H9 (cell line): Measurements from ENCODE around the gene BBX. TPM values are rescaled to one million over a fixed set of nuclear protein-coding genes. Genes with fewer than 3 reads are reported as not detected.

Experiments used
- DNase-seq: peaks from one replicate; pipeline ENCODE4 v3.0.0-alpha.2; 2017
- H2AFZ ChIP-seq: one replicate; pipeline ENCODE4 v1.6.1; 2013; ENCODE audit warnings: mild to moderate bottlenecking, low read length, control low read depth, moderate library complexity
- H2AK5ac ChIP-seq: 2 replicates; pipeline ENCODE4 v1.6.1; 2013; ENCODE audit warnings: low read length, control low read depth, mixed read lengths; ENCODE audit not compliant: insufficient read length
- H2BK120ac ChIP-seq: one replicate; pipeline ENCODE4 v1.6.1; 2013; ENCODE audit warnings: low read depth, mild to moderate bottlenecking, low read length, control low read depth, inconsistent platforms; ENCODE audit not compliant: poor library complexity, severe bottlenecking
- H2BK12ac ChIP-seq: 2 replicates; pipeline ENCODE4 v1.6.1; 2013; ENCODE audit warnings: low read length, control low read depth, mixed read lengths, low read depth; ENCODE audit not compliant: insufficient read length
- H2BK15ac ChIP-seq: 2 replicates; pipeline ENCODE4 v1.6.1; 2013; ENCODE audit warnings: low read depth, low read length, control low read depth
- H2BK20ac ChIP-seq: one replicate; pipeline ENCODE4 v1.6.1; 2013; ENCODE audit warnings: low read depth, mild to moderate bottlenecking, low read length, control low read depth, inconsistent platforms; ENCODE audit not compliant: poor library complexity, severe bottlenecking
- H2BK5ac ChIP-seq: 2 replicates; pipeline ENCODE4 v1.6.1; 2013; ENCODE audit warnings: low read length, control low read depth, mixed read lengths; ENCODE audit not compliant: insufficient read length
- H3K14ac ChIP-seq: 2 replicates; pipeline ENCODE4 v1.6.1; 2013; ENCODE audit warnings: low read length, control low read depth; ENCODE audit not compliant: insufficient read depth
- H3K18ac ChIP-seq: 2 replicates; pipeline ENCODE4 v1.6.1; 2013; ENCODE audit warnings: low read depth, mild to moderate bottlenecking, mixed read lengths, low read length, control low read depth; ENCODE audit not compliant: insufficient read length
- H3K23ac ChIP-seq: 2 replicates; pipeline ENCODE4 v1.6.1; 2013; ENCODE audit warnings: low read length, control low read depth, mixed read lengths, low read depth; ENCODE audit not compliant: insufficient read length
- H3K23me2 ChIP-seq: 2 replicates; pipeline ENCODE4 v1.6.1; 2013; ENCODE audit warnings: low read depth, mild to moderate bottlenecking, mixed read lengths, low read length, control low read depth; ENCODE audit not compliant: insufficient read length, poor library complexity, severe bottlenecking
- H3K27ac ChIP-seq: 2 replicates; pipeline ENCODE4 v1.5.1; 2013; ENCODE audit warnings: low read length, control low read depth, mixed read lengths, low read depth; ENCODE audit not compliant: insufficient read length
- H3K27me3 ChIP-seq: 2 replicates; pipeline ENCODE4 v1.6.1; 2013; ENCODE audit warnings: low read length, control low read depth, inconsistent platforms; ENCODE audit not compliant: insufficient read depth
- H3K4ac ChIP-seq: 2 replicates; pipeline ENCODE4 v1.6.1; 2013; ENCODE audit warnings: low read depth, mild to moderate bottlenecking, control low read depth, inconsistent platforms, low read length, moderate library complexity
- H3K4me1 ChIP-seq: 2 replicates; pipeline ENCODE4 v1.6.1; 2013; ENCODE audit warnings: low read length, control low read depth, inconsistent platforms; ENCODE audit not compliant: insufficient read depth
- H3K4me2 ChIP-seq: 2 replicates; pipeline ENCODE4 v1.6.1; 2013; ENCODE audit warnings: low read length, control low read depth, mixed read lengths; ENCODE audit not compliant: insufficient read length, insufficient read depth
- H3K56ac ChIP-seq: 2 replicates; pipeline ENCODE4 v1.6.1; 2013; ENCODE audit warnings: low read depth, mild to moderate bottlenecking, mixed read lengths, low read length, control low read depth; ENCODE audit not compliant: insufficient read length
- H3K79me1 ChIP-seq: 2 replicates; pipeline ENCODE4 v1.6.1; 2013; ENCODE audit warnings: low read depth, mild to moderate bottlenecking, moderate library complexity, low read length, control low read depth, inconsistent platforms; ENCODE audit not compliant: insufficient read depth, poor library complexity, severe bottlenecking
- H3K79me2 ChIP-seq: 2 replicates; pipeline ENCODE4 v1.6.1; 2013; ENCODE audit warnings: low read length, control low read depth, inconsistent platforms; ENCODE audit not compliant: insufficient read depth
- H3K9ac ChIP-seq: 2 replicates; pipeline ENCODE4 v1.6.1; 2013; ENCODE audit warnings: low read length, control low read depth, mixed read lengths; ENCODE audit not compliant: insufficient read length; ENCODE audit errors: extremely low read depth
- H3K9me3 ChIP-seq: one replicate; pipeline ENCODE4 v1.6.1; 2013; ENCODE audit warnings: low read depth, low read length, inconsistent platforms; ENCODE audit not compliant: control insufficient read depth
- H3T11ph ChIP-seq: one replicate; pipeline ENCODE4 v1.6.1; 2013; ENCODE audit warnings: mild to moderate bottlenecking, low read length, control low read depth, inconsistent platforms
- H4K20me1 ChIP-seq: one replicate; pipeline ENCODE4 v1.6.1; 2013; ENCODE audit not compliant: control insufficient read depth, insufficient read length, insufficient read depth
- H4K5ac ChIP-seq: 2 replicates; pipeline ENCODE4 v1.6.1; 2013; ENCODE audit warnings: low read depth, mild to moderate bottlenecking, mixed read lengths, low read length, control low read depth; ENCODE audit not compliant: insufficient read length
- H4K8ac ChIP-seq: replicated peaks from 2 replicates; pipeline ENCODE4 v1.6.1; 2013; ENCODE audit warnings: low read length, control low read depth, mixed read lengths, low read depth; ENCODE audit not compliant: insufficient read length
- H4K91ac ChIP-seq: 2 replicates; pipeline ENCODE4 v1.6.1; 2013; ENCODE audit warnings: low read depth, mild to moderate bottlenecking, moderate library complexity, mixed read lengths, low read length, control low read depth; ENCODE audit not compliant: insufficient read length
- H3K27ac Mint-ChIP-seq, 3 experiments: 2 replicates in 2 of 3; 3 replicates in 1 of 3; pipeline ENCODE4 v1.8.0; 2020 to 2021; ENCODE audit warnings: mixed read lengths in 3 of 3, mild to moderate bottlenecking in 1 of 3, moderate library complexity in 1 of 3
- H3K27me3 Mint-ChIP-seq: 2 replicates; pipeline ENCODE4 v1.8.0; 2021; ENCODE audit warnings: low read depth, mild to moderate bottlenecking, moderate library complexity, mixed read lengths
- H3K36me3 Mint-ChIP-seq, 3 experiments: 2 replicates in 2 of 3; 3 replicates in 1 of 3; pipeline ENCODE4 v1.8.0; 2020 to 2021; ENCODE audit warnings: low read depth in 3 of 3, mixed read lengths in 3 of 3; ENCODE audit not compliant: insufficient read depth in 1 of 3
- H3K4me1 Mint-ChIP-seq, 2 experiments: 2 replicates each; pipeline ENCODE4 v1.8.0; 2020; ENCODE audit warnings: mixed read lengths in 2 of 2
- H3K4me3 Mint-ChIP-seq, 2 experiments: 2 replicates in 1 of 2; 3 replicates in 1 of 2; pipeline ENCODE4 v1.8.0; 2020 to 2021; ENCODE audit warnings: mild to moderate bottlenecking in 2 of 2, mixed read lengths in 2 of 2, moderate library complexity in 1 of 2
- H3K9me3 Mint-ChIP-seq, 2 experiments: 2 replicates in 1 of 2; 3 replicates in 1 of 2; pipeline ENCODE4 v1.8.0; 2020; ENCODE audit warnings: mild to moderate bottlenecking in 2 of 2, mixed read lengths in 2 of 2, moderate library complexity in 1 of 2
- WGBS: extraction: QIAGEN DNeasy Blood & Tissue Kit; methylation state at CpG from one replicate; pipeline ENCODE4 v1.1.7; 2013; ENCODE audit warnings: missing lambda C conversion rate, low lambda C conversion rate, mixed read lengths; ENCODE audit not compliant: insufficient read length; ENCODE audit errors: extremely low coverage; 5-methylcytosine and 5-hydroxymethylcytosine counted together
- total RNA-seq: library from RNA; stranded (reverse); gene quantifications from 2 replicates; pipeline ENCODE4 v1.2.1, GENCODE V29; 2021
- TF ChIP-seq, protein P1 (sequence below): fragments of 200-600 bp; sonication (generic); conservative IDR thresholded peaks from 3 replicates; pipeline ENCODE4 v1.8.0; 2021; ENCODE audit warnings: antibody characterized with exemption, mild to moderate bottlenecking

BBX gene
- total RNA-seq, 1 experiment from 2014 or later, result 34.8 TPM

DNA sequence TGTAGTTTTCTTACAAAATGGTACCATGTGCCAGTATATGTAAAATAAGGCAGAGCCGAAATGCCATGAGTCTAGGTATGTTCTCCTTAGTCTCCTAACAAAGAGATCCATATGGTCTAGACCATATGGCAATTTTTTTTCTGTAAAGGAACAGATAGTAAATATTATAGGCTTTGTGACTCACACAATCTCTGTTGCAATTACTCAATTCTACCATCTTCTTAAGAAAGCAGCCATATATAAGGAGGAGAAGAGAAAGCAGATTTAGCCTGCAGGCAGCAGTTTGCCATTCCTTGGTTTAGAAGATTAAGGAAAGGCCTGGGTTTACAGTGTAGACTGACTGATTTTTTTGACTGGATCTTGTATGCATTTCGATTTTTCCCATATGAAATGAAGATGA, 16.3 kb upstream of the BBX start:
- Histone ChIP-seq H3K9ac (no peak overlapping the region), H3K4me1 (no peaks in the 10 kb centered on the region), H3T11ph (no peak overlapping the region), H3K79me1 (no peaks in the 10 kb centered on the region), H3K4ac (no peak overlapping the region), H3K79me2 (no peaks in the 10 kb centered on the region), H3K56ac (no peak overlapping the region), H2BK120ac (no peak overlapping the region), H4K5ac (no peak overlapping the region), H2BK20ac (no peak overlapping the region), H2BK15ac (no peak overlapping the region), H3K14ac (no peak overlapping the region), H4K8ac (no peak overlapping the region), H4K91ac (no peak overlapping the region), H3K23me2 (no peaks in the 10 kb centered on the region), H2BK12ac (no peak overlapping the region), H3K18ac (no peak overlapping the region), H3K27ac (no peak overlapping the region), H2AFZ (no peak overlapping the region), H3K9me3 (no peaks in the 10 kb centered on the region), H3K4me2 (no peak overlapping the region), H2AK5ac (no peak overlapping the region), H4K20me1 (no peaks in the 10 kb centered on the region), H3K23ac (no peak overlapping the region), H2BK5ac (no peak overlapping the region), H3K27me3 (no peaks in the 10 kb centered on the region)
- TF ChIP-seq, protein P1, sequence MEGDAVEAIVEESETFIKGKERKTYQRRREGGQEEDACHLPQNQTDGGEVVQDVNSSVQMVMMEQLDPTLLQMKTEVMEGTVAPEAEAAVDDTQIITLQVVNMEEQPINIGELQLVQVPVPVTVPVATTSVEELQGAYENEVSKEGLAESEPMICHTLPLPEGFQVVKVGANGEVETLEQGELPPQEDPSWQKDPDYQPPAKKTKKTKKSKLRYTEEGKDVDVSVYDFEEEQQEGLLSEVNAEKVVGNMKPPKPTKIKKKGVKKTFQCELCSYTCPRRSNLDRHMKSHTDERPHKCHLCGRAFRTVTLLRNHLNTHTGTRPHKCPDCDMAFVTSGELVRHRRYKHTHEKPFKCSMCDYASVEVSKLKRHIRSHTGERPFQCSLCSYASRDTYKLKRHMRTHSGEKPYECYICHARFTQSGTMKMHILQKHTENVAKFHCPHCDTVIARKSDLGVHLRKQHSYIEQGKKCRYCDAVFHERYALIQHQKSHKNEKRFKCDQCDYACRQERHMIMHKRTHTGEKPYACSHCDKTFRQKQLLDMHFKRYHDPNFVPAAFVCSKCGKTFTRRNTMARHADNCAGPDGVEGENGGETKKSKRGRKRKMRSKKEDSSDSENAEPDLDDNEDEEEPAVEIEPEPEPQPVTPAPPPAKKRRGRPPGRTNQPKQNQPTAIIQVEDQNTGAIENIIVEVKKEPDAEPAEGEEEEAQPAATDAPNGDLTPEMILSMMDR, result no peak
- WGBS, result no CpG with 5 or more reads among the region's 2 CpGs
- H3K4me3 Mint-ChIP-seq, result no peak overlapping the region
- no peaks in the 10 kb centered on the region for H3K9me3 Mint-ChIP-seq
- no peak overlapping the region for H3K27ac Mint-ChIP-seq
- no peaks in the 10 kb centered on the region for H3K27me3 Mint-ChIP-seq
- no peaks in the 10 kb centered on the region for H3K36me3 Mint-ChIP-seq
- DNase-seq, result no peak
- H3K4me1 Mint-ChIP-seq, result no peaks in the 10 kb centered on the region
